ENCODE data around the gene HOXB8.

- no peak for TF ChIP-seq CTCF (IDR thresholded peaks at IDR 0.05; ENCODE audit: low read depth, low read length)
- no peak for TF ChIP-seq EZH2phosphoT487 (IDR thresholded peaks at IDR 0.05; ENCODE audit: low read depth)
These were observed 9.6 kb downstream of the HOXB8 start for GRCh38 chr17:48605409-48605919.

Measured in OCI-LY3 (cell line).